Skin epidermis (tissue), 12 donors: Measurements from ENCODE around the gene EXOC4.
"Not testable (repeated sequence)": the region's sequence is repeated elsewhere in the genome, so short reads cannot be mapped to it uniquely, and the experiment has no call there.

ENCODE experiments used
- H3K27ac ChIP-seq, 21 experiments: fragments of 200-600 bp; sonication (generic) in 11 of 21; one replicate each; pipeline ENCODE4 v1.5.0; 2020; ENCODE audit warnings: mild to moderate bottlenecking in 3 of 21, inconsistent platforms in 2 of 21, moderate library complexity in 2 of 21
- H3K4me3 ChIP-seq, 7 experiments: fragments of 200-600 bp; sonication (generic) in 2 of 7; one replicate each; pipeline ENCODE4 v1.5.0; 2020; ENCODE audit warnings: inconsistent platforms in 2 of 7, mild to moderate bottlenecking in 2 of 7, moderate library complexity in 1 of 7

EXOC4 gene

GRCh38 chr7:133641436-133641835 lies 388.6 kb downstream of the EXOC4 start:
- Histone ChIP-seq H3K27ac (no peak overlapping the region), H3K4me3 (no peak overlapping the region)

- H3K4me3 ChIP-seq: no peak overlapping the region
- no peak overlapping the region for H3K27ac ChIP-seq
These were observed 390.0 kb downstream of the EXOC4 start for GRCh38 chr7:133642907-133643306.

GRCh38 chr7:133643652-133644051 lies 390.8 kb downstream of the EXOC4 start:
- H3K4me3 ChIP-seq, H3K27ac ChIP-seq: not testable (repeated sequence)

GRCh38 chr7:133645884-133646391 lies 393.1 kb downstream of the EXOC4 start:
- H3K4me3 ChIP-seq: no peak overlapping the region
- no peak overlapping the region for H3K27ac ChIP-seq

GRCh38 chr7:133646472-133647315 lies 393.8 kb downstream of the EXOC4 start:
- H3K4me3 ChIP-seq: no peak overlapping the region
- no peak overlapping the region for H3K27ac ChIP-seq

- no peak overlapping the region for H3K4me3 ChIP-seq
- no peak overlapping the region for H3K27ac ChIP-seq
These were observed 396.7 kb downstream of the EXOC4 start for GRCh38 chr7:133649593-133649992.

GRCh38 chr7:133650069-133650468 lies 397.2 kb downstream of the EXOC4 start:
- no peak overlapping the region for H3K4me3 ChIP-seq
- peak overlapping the region in 1 of 21 experiments; percentile 26 for H3K27ac ChIP-seq

- H3K27ac ChIP-seq: peak overlapping the region in 1 of 21 experiments; percentile 26
These were observed 397.8 kb downstream of the EXOC4 start for GRCh38 chr7:133650487-133651300.

GRCh38 chr7:133652547-133652946 lies 399.7 kb downstream of the EXOC4 start:
- H3K4me3 ChIP-seq: no peak overlapping the region
- no peak overlapping the region for H3K27ac ChIP-seq

More at GRCh38 chr7:133650487-133651300, 397.8 kb downstream of the EXOC4 start:
- H3K4me3 ChIP-seq: no peak overlapping the region

- Histone ChIP-seq H3K4me3 (no peak overlapping the region), H3K27ac (no peak overlapping the region)
These were observed 401.7 kb downstream of the EXOC4 start for GRCh38 chr7:133654547-133654946.

GRCh38 chr7:133662276-133662675 lies 409.4 kb downstream of the EXOC4 start:
- Histone ChIP-seq H3K4me3 (no peak overlapping the region), H3K27ac (no peak overlapping the region)

GRCh38 chr7:133662830-133663229 lies 410.0 kb downstream of the EXOC4 start:
- no peak overlapping the region for H3K27ac ChIP-seq
- H3K4me3 ChIP-seq: no peak overlapping the region

- no peak overlapping the region for H3K27ac ChIP-seq
- H3K4me3 ChIP-seq: no peak overlapping the region
These were observed 411.6 kb downstream of the EXOC4 start for GRCh38 chr7:133664528-133664927.

- H3K4me3 ChIP-seq: no peak overlapping the region
- H3K27ac ChIP-seq: no peak overlapping the region
These were observed 415.6 kb downstream of the EXOC4 start for GRCh38 chr7:133668296-133669060.

GRCh38 chr7:133669061-133669455 lies 416.2 kb downstream of the EXOC4 start:
- H3K27ac ChIP-seq: no peak overlapping the region

GRCh38 chr7:133670250-133670649 lies 417.4 kb downstream of the EXOC4 start:
- no peak overlapping the region for H3K27ac ChIP-seq
- no peak overlapping the region for H3K4me3 ChIP-seq

More at GRCh38 chr7:133669061-133669455, 416.2 kb downstream of the EXOC4 start:
- H3K4me3 ChIP-seq: no peak overlapping the region

GRCh38 chr7:133672866-133673265 lies 420.0 kb downstream of the EXOC4 start:
- H3K4me3 ChIP-seq: no peak overlapping the region
- H3K27ac ChIP-seq: no peak overlapping the region

- no peak overlapping the region for H3K4me3 ChIP-seq
These were observed 421.3 kb downstream of the EXOC4 start for GRCh38 chr7:133674079-133674763.

GRCh38 chr7:133675510-133676218 lies 422.8 kb downstream of the EXOC4 start:
- Histone ChIP-seq H3K4me3 (no peak overlapping the region), H3K27ac (no peak overlapping the region)

More at GRCh38 chr7:133674079-133674763, 421.3 kb downstream of the EXOC4 start:
- H3K27ac ChIP-seq: no peak overlapping the region
